SU-DHL-6 (cell line): Measurements from ENCODE around the gene IGF2BP2.
A peak's percentile ranks its signal among the peaks of the same experiment; 100 is the strongest.

Source experiments
- H2AFZ ChIP-seq: fragments of 200-600 bp; sonication (generic); 2 replicates; pipeline ENCODE4 v1.6.1; 2014; ENCODE audit warnings: low read depth, mild to moderate bottlenecking, moderate library complexity, mixed read lengths, antibody characterized with exemption, low read length; ENCODE audit not compliant: severe bottlenecking
- H3F3A ChIP-seq: fragments of 200-600 bp; shearing (Covaris generic); 2 replicates; pipeline ENCODE4 v1.6.0; 2016; ENCODE audit warnings: antibody characterized with exemption, mild to moderate bottlenecking; ENCODE audit not compliant: insufficient read depth
- H3K27ac ChIP-seq: fragments of 200-600 bp; sonication (generic); 2 replicates; pipeline ENCODE4 v1.5.1; 2016; ENCODE audit warnings: low read depth, mild to moderate bottlenecking, low read length, moderate library complexity, mixed read lengths
- H3K27me3 ChIP-seq: fragments of 200-600 bp; sonication (generic), shearing (Covaris generic); 2 replicates; pipeline ENCODE4 v1.6.0; 2014; ENCODE audit warnings: mild to moderate bottlenecking, low read length
- H3K36me3 ChIP-seq: fragments of 200-600 bp; sonication (generic); 2 replicates; pipeline ENCODE4 v1.6.1; 2014; ENCODE audit warnings: mild to moderate bottlenecking, low read length, mixed read lengths
- H3K4me2 ChIP-seq: fragments of 300-600, 200-600 bp; shearing (Covaris generic), sonication (generic); 2 replicates; pipeline ENCODE4 v1.6.0; 2014; ENCODE audit warnings: low read length, low read depth, mild to moderate bottlenecking; ENCODE audit not compliant: poor library complexity, severe bottlenecking
- H3K4me3 ChIP-seq: fragments of 200-600 bp; sonication (generic); 2 replicates; pipeline ENCODE4 v1.5.1; 2014; ENCODE audit warnings: antibody characterized with exemption, low read length, mild to moderate bottlenecking, mixed read lengths; ENCODE audit not compliant: insufficient read depth, poor library complexity, severe bottlenecking
- H3K79me2 ChIP-seq: fragments of 200-600 bp; sonication (generic); 2 replicates; pipeline ENCODE4 v1.6.1; 2014; ENCODE audit warnings: mild to moderate bottlenecking, low read length, moderate library complexity; ENCODE audit not compliant: insufficient read depth
- H3K9ac ChIP-seq: fragments of 200-600 bp; sonication (generic); 2 replicates; pipeline ENCODE4 v1.7.0; 2014; ENCODE audit warnings: mild to moderate bottlenecking, low read length
- H3K9me2 ChIP-seq: fragments of 200-600 bp; sonication (generic); replicated peaks from 2 replicates; pipeline ENCODE4 v1.6.1; 2014; ENCODE audit warnings: low read length; ENCODE audit not compliant: insufficient read depth
- H3K9me3 ChIP-seq: fragments of 200-600 bp; sonication (generic); 2 replicates; pipeline ENCODE4 v1.6.1; 2014; ENCODE audit warnings: low read length, mixed read lengths; ENCODE audit not compliant: insufficient read depth
- H4K20me1 ChIP-seq: fragments of 200-600 bp; sonication (generic); 2 replicates; pipeline ENCODE4 v1.6.1; 2014; ENCODE audit warnings: low read depth, mild to moderate bottlenecking, antibody characterized with exemption, low read length, moderate library complexity, mixed read lengths
- CTCF ChIP-seq: fragments of 200-600 bp; sonication (generic); IDR thresholded peaks from one replicate; pipeline ENCODE4 v1.5.1; 2017; ENCODE audit warnings: antibody characterized with exemption, mild to moderate bottlenecking, low read length, moderate library complexity; ENCODE audit not compliant: insufficient read depth, poor library complexity, severe bottlenecking
- EZH2phosphoT487 ChIP-seq: fragments of 200-600 bp; sonication (generic), shearing (Covaris generic); conservative IDR thresholded peaks from 2 replicates; pipeline ENCODE4 v1.6.1; 2018; ENCODE audit warnings: mild to moderate bottlenecking, antibody characterized with exemption, low read length, moderate library complexity, mixed read lengths

IGF2BP2 gene

GRCh38 chr3:185678027-185678426, 146.8 kb downstream of the IGF2BP2 start:
- Histone ChIP-seq H3K36me3 (no peaks in the 10 kb centered on the region), H4K20me1 (no peaks in the 10 kb centered on the region), H3K9me2 (no peaks in the 10 kb centered on the region), H2AFZ (no peak overlapping the region), H3K9ac (no peak overlapping the region), H3K27me3 (no peaks in the 10 kb centered on the region), H3K9me3 (no peaks in the 10 kb centered on the region), H3K79me2 (no peaks in the 10 kb centered on the region), H3K4me2 (no peak overlapping the region), H3F3A (no peaks in the 10 kb centered on the region), H3K4me3 (no peak overlapping the region), H3K27ac (no peak overlapping the region)
- TF ChIP-seq EZH2phosphoT487 (no peak), CTCF (no peak)

- no peak overlapping the region for H3K27ac ChIP-seq
- no peak overlapping the region for H3K4me3 ChIP-seq
- no peaks in the 10 kb centered on the region for H3K36me3 ChIP-seq
- no peak overlapping the region for H3K4me2 ChIP-seq
- no peaks in the 10 kb centered on the region for H3K9me2 ChIP-seq
- TF ChIP-seq CTCF (peak; percentile 26), EZH2phosphoT487 (no peak)
- H2AFZ ChIP-seq = no peak overlapping the region
- H3K79me2 ChIP-seq = no peaks in the 10 kb centered on the region
- H3F3A ChIP-seq = no peaks in the 10 kb centered on the region
- H3K9ac ChIP-seq = no peak overlapping the region
- no peaks in the 10 kb centered on the region for H3K9me3 ChIP-seq
- H4K20me1 ChIP-seq = no peaks in the 10 kb centered on the region
- no peaks in the 10 kb centered on the region for H3K27me3 ChIP-seq
Observed at GRCh38 chr3:185677146-185677829, 147.6 kb downstream of the IGF2BP2 start.

GRCh38 chr3:185667574-185667973, 157.3 kb downstream of the IGF2BP2 start:
- Histone ChIP-seq H3K27me3 (no peaks in the 10 kb centered on the region), H3K36me3 (no peaks in the 10 kb centered on the region), H3K9me3 (no peaks in the 10 kb centered on the region), H4K20me1 (no peaks in the 10 kb centered on the region), H3K9me2 (no peaks in the 10 kb centered on the region), H3F3A (no peaks in the 10 kb centered on the region), H3K4me3 (no peak overlapping the region), H3K27ac (no peak overlapping the region), H3K79me2 (no peaks in the 10 kb centered on the region), H3K9ac (no peak overlapping the region), H2AFZ (no peak overlapping the region), H3K4me2 (no peak overlapping the region)
- TF ChIP-seq CTCF = no peak
- TF ChIP-seq EZH2phosphoT487 = no peak
